ENCODE data around the gene DIP2A. TPM values are rescaled to one million over a fixed set of nuclear protein-coding genes. Genes with fewer than 3 reads are reported as not detected.

Gene DIP2A
- polyA plus RNA-seq, 1 donor from 2014 or later = 45.0 TPM

DNA sequence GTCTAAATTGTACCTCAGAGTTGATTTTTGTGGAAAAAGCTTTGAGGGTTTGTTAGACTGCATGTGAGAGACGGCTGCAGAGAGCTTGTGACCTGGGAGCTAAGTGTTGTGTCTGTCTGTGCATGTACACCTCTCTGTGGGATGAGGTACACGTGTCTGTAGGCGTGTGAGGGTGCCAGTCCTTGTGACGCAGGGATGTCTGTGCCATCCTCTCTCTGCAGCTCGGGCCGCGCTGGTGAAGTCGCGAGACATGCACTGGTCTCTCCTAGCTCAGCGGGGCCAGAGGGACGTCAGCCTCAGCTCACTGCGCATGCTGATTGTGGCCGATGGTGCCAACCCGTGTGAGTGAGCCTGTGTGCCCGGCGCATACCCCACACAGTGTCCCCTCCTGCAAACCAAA, 79.6 kb downstream of the DIP2A start:
- Histone ChIP-seq H3K4me3 (ENCODE audit: low read length) (no peak overlapping the region), H2AFZ (ENCODE audit: low read depth, low read length) (no peak overlapping the region), H3K27me3 (ENCODE audit: insufficient read depth, low read depth, low read length) (no peaks in the 10 kb centered on the region), H4K20me1 (ENCODE audit: insufficient read depth) (no peaks in the 10 kb centered on the region), H3K27ac (ENCODE audit: low read length) (no peak overlapping the region), H3K9me2 (ENCODE audit: insufficient read depth, low read length) (no peaks in the 10 kb centered on the region), H3F3A (ENCODE audit: insufficient read depth, low read length, poor library complexity, severe bottlenecking) (no peaks in the 10 kb centered on the region), H3K79me2 (replicated peaks; ENCODE audit: insufficient read depth, low read length) (no peaks in the 10 kb centered on the region), H3K4me2 (ENCODE audit: low read length) (no peak overlapping the region), H3K9me3 (ENCODE audit: low read length) (no peaks in the 10 kb centered on the region), H3K36me3 (ENCODE audit: insufficient read depth, low read length) (peaks cover 8% of the 10 kb centered on the region), H3K9ac (ENCODE audit: low read length) (no peak overlapping the region)
- TF ChIP-seq EZH2 (IDR thresholded peaks at IDR 0.05; ENCODE audit: borderline replicate concordance, insufficient read depth, low read length, poor library complexity, severe bottlenecking) (no peak), MXI1 (conservative IDR thresholded peaks at IDR 0.05; ENCODE audit: poor library complexity, severe bottlenecking) (no peak), SMC3 (conservative IDR thresholded peaks at IDR 0.05; ENCODE audit: poor library complexity) (no peak), TAF1 (IDR thresholded peaks at IDR 0.05; ENCODE audit: low read depth) (no peak)
- TF ChIP-seq, protein P1, sequence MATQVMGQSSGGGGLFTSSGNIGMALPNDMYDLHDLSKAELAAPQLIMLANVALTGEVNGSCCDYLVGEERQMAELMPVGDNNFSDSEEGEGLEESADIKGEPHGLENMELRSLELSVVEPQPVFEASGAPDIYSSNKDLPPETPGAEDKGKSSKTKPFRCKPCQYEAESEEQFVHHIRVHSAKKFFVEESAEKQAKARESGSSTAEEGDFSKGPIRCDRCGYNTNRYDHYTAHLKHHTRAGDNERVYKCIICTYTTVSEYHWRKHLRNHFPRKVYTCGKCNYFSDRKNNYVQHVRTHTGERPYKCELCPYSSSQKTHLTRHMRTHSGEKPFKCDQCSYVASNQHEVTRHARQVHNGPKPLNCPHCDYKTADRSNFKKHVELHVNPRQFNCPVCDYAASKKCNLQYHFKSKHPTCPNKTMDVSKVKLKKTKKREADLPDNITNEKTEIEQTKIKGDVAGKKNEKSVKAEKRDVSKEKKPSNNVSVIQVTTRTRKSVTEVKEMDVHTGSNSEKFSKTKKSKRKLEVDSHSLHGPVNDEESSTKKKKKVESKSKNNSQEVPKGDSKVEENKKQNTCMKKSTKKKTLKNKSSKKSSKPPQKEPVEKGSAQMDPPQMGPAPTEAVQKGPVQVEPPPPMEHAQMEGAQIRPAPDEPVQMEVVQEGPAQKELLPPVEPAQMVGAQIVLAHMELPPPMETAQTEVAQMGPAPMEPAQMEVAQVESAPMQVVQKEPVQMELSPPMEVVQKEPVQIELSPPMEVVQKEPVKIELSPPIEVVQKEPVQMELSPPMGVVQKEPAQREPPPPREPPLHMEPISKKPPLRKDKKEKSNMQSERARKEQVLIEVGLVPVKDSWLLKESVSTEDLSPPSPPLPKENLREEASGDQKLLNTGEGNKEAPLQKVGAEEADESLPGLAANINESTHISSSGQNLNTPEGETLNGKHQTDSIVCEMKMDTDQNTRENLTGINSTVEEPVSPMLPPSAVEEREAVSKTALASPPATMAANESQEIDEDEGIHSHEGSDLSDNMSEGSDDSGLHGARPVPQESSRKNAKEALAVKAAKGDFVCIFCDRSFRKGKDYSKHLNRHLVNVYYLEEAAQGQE (IDR thresholded peaks at IDR 0.05; ENCODE audit: borderline replicate concordance) = no peak
- TF ChIP-seq, protein P2, sequence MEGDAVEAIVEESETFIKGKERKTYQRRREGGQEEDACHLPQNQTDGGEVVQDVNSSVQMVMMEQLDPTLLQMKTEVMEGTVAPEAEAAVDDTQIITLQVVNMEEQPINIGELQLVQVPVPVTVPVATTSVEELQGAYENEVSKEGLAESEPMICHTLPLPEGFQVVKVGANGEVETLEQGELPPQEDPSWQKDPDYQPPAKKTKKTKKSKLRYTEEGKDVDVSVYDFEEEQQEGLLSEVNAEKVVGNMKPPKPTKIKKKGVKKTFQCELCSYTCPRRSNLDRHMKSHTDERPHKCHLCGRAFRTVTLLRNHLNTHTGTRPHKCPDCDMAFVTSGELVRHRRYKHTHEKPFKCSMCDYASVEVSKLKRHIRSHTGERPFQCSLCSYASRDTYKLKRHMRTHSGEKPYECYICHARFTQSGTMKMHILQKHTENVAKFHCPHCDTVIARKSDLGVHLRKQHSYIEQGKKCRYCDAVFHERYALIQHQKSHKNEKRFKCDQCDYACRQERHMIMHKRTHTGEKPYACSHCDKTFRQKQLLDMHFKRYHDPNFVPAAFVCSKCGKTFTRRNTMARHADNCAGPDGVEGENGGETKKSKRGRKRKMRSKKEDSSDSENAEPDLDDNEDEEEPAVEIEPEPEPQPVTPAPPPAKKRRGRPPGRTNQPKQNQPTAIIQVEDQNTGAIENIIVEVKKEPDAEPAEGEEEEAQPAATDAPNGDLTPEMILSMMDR (IDR thresholded peaks at IDR 0.05; ENCODE audit: poor library complexity, severe bottlenecking) = no peak

DNA sequence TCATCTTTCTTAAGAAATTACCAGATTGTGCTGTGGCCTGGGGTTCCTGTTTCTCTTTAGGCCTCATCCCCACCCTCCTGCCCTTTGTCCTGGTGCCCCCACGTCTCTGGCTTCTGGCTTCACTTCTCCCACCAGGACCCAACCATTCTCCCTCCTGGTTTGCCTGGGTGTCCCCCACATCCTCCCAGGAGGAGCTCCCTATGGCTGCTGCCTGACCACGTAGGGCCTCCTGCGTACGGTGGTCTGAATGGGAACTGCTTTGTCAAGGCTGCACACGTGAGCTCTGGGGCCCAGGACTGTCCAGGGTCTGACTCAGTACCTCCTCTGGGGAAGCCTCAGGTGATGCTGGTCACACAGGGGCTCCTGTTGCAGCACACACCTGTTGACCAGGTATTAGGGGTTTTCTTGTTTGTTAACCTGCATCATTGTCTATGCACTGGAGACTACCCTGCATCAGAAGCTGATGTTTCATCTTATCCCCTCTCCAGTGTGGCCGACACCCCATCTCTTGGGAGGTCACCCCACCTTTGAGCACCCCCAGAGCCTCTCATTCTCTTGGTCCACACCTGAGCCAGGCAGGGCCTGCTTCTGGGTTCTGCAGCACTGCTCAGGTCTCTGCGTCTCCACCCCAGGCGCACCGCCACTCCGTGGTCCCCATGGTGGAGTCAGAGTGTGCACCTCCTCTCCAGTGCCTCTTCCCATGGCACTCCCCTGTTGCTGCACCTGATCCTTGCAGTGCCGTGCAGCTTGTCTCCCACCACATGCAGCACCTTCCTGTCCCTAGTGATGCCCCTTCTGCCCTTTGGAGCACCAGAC, 80.4 kb downstream of the DIP2A start:
- H3F3A ChIP-seq (ENCODE audit: insufficient read depth, low read length, poor library complexity, severe bottlenecking) = no peaks in the 10 kb centered on the region
- H3K4me2 ChIP-seq (ENCODE audit: low read length) = no peak overlapping the region
- no peak overlapping the region for H3K27ac ChIP-seq (ENCODE audit: low read length)
- peaks cover 8% of the 10 kb centered on the region for H3K36me3 ChIP-seq (ENCODE audit: insufficient read depth, low read length)
- H2AFZ ChIP-seq (ENCODE audit: low read depth, low read length) = no peak overlapping the region
- H3K79me2 ChIP-seq (replicated peaks; ENCODE audit: insufficient read depth, low read length) = no peaks in the 10 kb centered on the region
- H4K20me1 ChIP-seq (ENCODE audit: insufficient read depth) = no peaks in the 10 kb centered on the region
- no peaks in the 10 kb centered on the region for H3K9me3 ChIP-seq (ENCODE audit: low read length)
- H3K9me2 ChIP-seq (ENCODE audit: insufficient read depth, low read length) = no peaks in the 10 kb centered on the region
- no peak overlapping the region for H3K9ac ChIP-seq (ENCODE audit: low read length)
- H3K4me3 ChIP-seq (ENCODE audit: low read length) = no peak overlapping the region
- no peak for TF ChIP-seq TAF1 (IDR thresholded peaks at IDR 0.05; ENCODE audit: low read depth)
- TF ChIP-seq, protein P2 (IDR thresholded peaks at IDR 0.05; ENCODE audit: poor library complexity, severe bottlenecking) = no peak
- no peak for TF ChIP-seq EP300 (conservative IDR thresholded peaks at IDR 0.05; ENCODE audit: poor library complexity, severe bottlenecking)
- TF ChIP-seq, protein P1 (IDR thresholded peaks at IDR 0.05; ENCODE audit: borderline replicate concordance) = no peak
- no peak for TF ChIP-seq MXI1 (conservative IDR thresholded peaks at IDR 0.05; ENCODE audit: poor library complexity, severe bottlenecking)
- no peak for TF ChIP-seq EZH2 (IDR thresholded peaks at IDR 0.05; ENCODE audit: borderline replicate concordance, insufficient read depth, low read length, poor library complexity, severe bottlenecking)
- TF ChIP-seq RAD21 (conservative IDR thresholded peaks at IDR 0.05) = no peak
- TF ChIP-seq SMC3 (conservative IDR thresholded peaks at IDR 0.05; ENCODE audit: poor library complexity) = no peak
- TF ChIP-seq POLR2AphosphoS5 (IDR thresholded peaks at IDR 0.05) = no peak
- no peaks in the 10 kb centered on the region for H3K27me3 ChIP-seq (ENCODE audit: insufficient read depth, low read depth, low read length)
